ENCODE measurements around the gene PLXDC1.
"Not testable (repeated sequence)": the region's sequence is repeated elsewhere in the genome, so short reads cannot be mapped to it uniquely, and the experiment has no call there.

PLXDC1 gene

GRCh38 chr17:39151943-39152818 lies 744 bp upstream of the PLXDC1 start:
- DNase-seq = no peak

- DNase-seq = no peak
Measured at GRCh38 chr17:39150795-39151149, 665 bp downstream of the PLXDC1 start.

GRCh38 chr17:39150104-39150634 lies 1.3 kb downstream of the PLXDC1 start:
- no peak for DNase-seq

GRCh38 chr17:39147221-39148185 lies 3.9 kb downstream of the PLXDC1 start:
- no peak for DNase-seq

GRCh38 chr17:39146273-39146672 lies 5.2 kb downstream of the PLXDC1 start:
- no peak for DNase-seq

GRCh38 chr17:39145143-39145542 lies 6.3 kb downstream of the PLXDC1 start:
- DNase-seq = no peak

- no peak for DNase-seq
Measured at GRCh38 chr17:39144416-39144840, 7.0 kb downstream of the PLXDC1 start.

GRCh38 chr17:39143552-39144093 lies 7.8 kb downstream of the PLXDC1 start:
- no peak for DNase-seq

- DNase-seq = no peak
Measured at GRCh38 chr17:39141915-39142664, 9.3 kb downstream of the PLXDC1 start.

- DNase-seq = no peak
Measured at GRCh38 chr17:39141294-39141693, 10.1 kb downstream of the PLXDC1 start.

- no peak for DNase-seq
Measured at GRCh38 chr17:39139561-39139960, 11.9 kb downstream of the PLXDC1 start.

- no peak for DNase-seq
Measured at GRCh38 chr17:39139161-39139511, 12.3 kb downstream of the PLXDC1 start.

- DNase-seq = no peak
Measured at GRCh38 chr17:39138431-39139160, 12.8 kb downstream of the PLXDC1 start.

GRCh38 chr17:39134878-39135277 lies 16.6 kb downstream of the PLXDC1 start:
- DNase-seq = no peak

GRCh38 chr17:39132192-39132610 lies 19.2 kb downstream of the PLXDC1 start:
- DNase-seq = no peak

GRCh38 chr17:39131616-39132015 lies 19.8 kb downstream of the PLXDC1 start:
- DNase-seq = no peak

GRCh38 chr17:39130205-39130604 lies 21.2 kb downstream of the PLXDC1 start:
- DNase-seq = no peak

- DNase-seq = not testable (repeated sequence)
Measured at GRCh38 chr17:39129544-39129943, 21.9 kb downstream of the PLXDC1 start.

- DNase-seq = no peak
Measured at GRCh38 chr17:39126436-39126835, 25.0 kb downstream of the PLXDC1 start.

- no peak for DNase-seq
Measured at GRCh38 chr17:39125143-39125875, 26.1 kb downstream of the PLXDC1 start.

- no peak for DNase-seq
Measured at GRCh38 chr17:39123627-39124026, 27.8 kb downstream of the PLXDC1 start.

All from activated CD8-positive, alpha-beta memory T cell treated with anti-CD3 and anti-CD28 coated beads for 24 hours (primary cell).